H1 (cell line): Measurements from ENCODE around the gene ARHGAP27. TPM values are rescaled to one million over a fixed set of nuclear protein-coding genes. Genes with fewer than 3 reads are reported as not detected.

Experiments
- CTCF ChIA-PET: fragments of 300-600 bp; sonication (Branson Sonifier 250); formaldehyde crosslinking; loops from one replicate; lab custom pipeline; 2021; ENCODE audit not compliant: partially characterized antibody; lab: Charles Lee
- POLR2A ChIA-PET: fragments of 300-600 bp; sonication (Branson Sonifier 250); formaldehyde crosslinking; loops from one replicate; lab custom pipeline; 2021; ENCODE audit warnings: inconsistent platforms; ENCODE audit not compliant: partially characterized antibody; lab: Charles Lee
- DNase-seq, 2 experiments: peaks; one replicate each; pipeline versions ENCODE4 v3.0.0 to v3.0.0-alpha.2; 2010 to 2022; ENCODE audit warnings: low spot score in 2 of 2, low read depth in 1 of 2, mixed read lengths in 1 of 2
- FAIRE-seq: peaks from 2 replicates; lab custom pipeline; 2011; peaks lifted over from hg19 to GRCh38; lab: Jason Lieb, UNC
- H2AFZ ChIP-seq: 2 replicates; pipeline ENCODE4 v1.8.1; 2012; ENCODE audit warnings: low read length, inconsistent platforms
- H2AK5ac ChIP-seq: 2 replicates; pipeline ENCODE4 v1.6.1; 2013; ENCODE audit warnings: low read depth, low read length
- H2BK120ac ChIP-seq: replicated peaks from 2 replicates; pipeline ENCODE3; 2013; ENCODE audit warnings: low read depth, low read length, inconsistent platforms
- H2BK12ac ChIP-seq: 2 replicates; pipeline ENCODE4 v1.6.1; 2013; ENCODE audit warnings: low read depth, low read length
- H2BK15ac ChIP-seq: 2 replicates; pipeline ENCODE4 v1.6.1; 2013; ENCODE audit warnings: low read length
- H2BK20ac ChIP-seq: 2 replicates; pipeline ENCODE4 v1.6.1; 2013; ENCODE audit warnings: low read length
- H2BK5ac ChIP-seq: 2 replicates; pipeline ENCODE4 v1.6.1; 2013; ENCODE audit warnings: low read depth, low read length
- H3K14ac ChIP-seq: 2 replicates; pipeline ENCODE4 v1.6.1; 2013; ENCODE audit warnings: inconsistent platforms; ENCODE audit not compliant: insufficient read length
- H3K18ac ChIP-seq: 2 replicates; pipeline ENCODE4 v1.6.1; 2013; ENCODE audit warnings: low read length; ENCODE audit errors: extremely low read depth
- H3K23ac ChIP-seq: 2 replicates; pipeline ENCODE4 v1.6.1; 2013; ENCODE audit warnings: inconsistent platforms; ENCODE audit not compliant: insufficient read length
- H3K23me2 ChIP-seq: 2 replicates; pipeline ENCODE4 v1.6.1; 2013; ENCODE audit warnings: low read depth, low read length
- H3K27ac ChIP-seq: 2 replicates; pipeline ENCODE4 v1.6.1; 2011; ENCODE audit warnings: low read depth, low read length, inconsistent platforms
- H3K27me3 ChIP-seq, 4 experiments: replicated peaks in 1 of 4; 1 replicate in 1 of 4; 2 replicates in 3 of 4; pipeline versions ENCODE4 v1.6.1 to v1.8.1; 2011 to 2013; ENCODE audit warnings: low read length in 3 of 4, mild to moderate bottlenecking in 3 of 4, inconsistent platforms in 2 of 4, mixed read lengths in 2 of 4, moderate library complexity in 1 of 4; ENCODE audit not compliant: control insufficient read depth in 3 of 4, insufficient read depth in 3 of 4; ENCODE audit errors: extremely low read depth in 1 of 4
- H3K36me3 ChIP-seq, 4 experiments: 2 replicates each; pipeline versions ENCODE4 v1.6.1 to v1.8.1; 2011 to 2013; ENCODE audit warnings: mild to moderate bottlenecking in 4 of 4, low read length in 3 of 4, moderate library complexity in 2 of 4, control low read depth in 1 of 4, inconsistent platforms in 1 of 4; ENCODE audit not compliant: insufficient read depth in 4 of 4, control insufficient read depth in 2 of 4
- H3K4ac ChIP-seq: replicated peaks from 2 replicates; pipeline ENCODE3; 2013; ENCODE audit warnings: low read length, low read depth, mixed read lengths, inconsistent platforms; ENCODE audit not compliant: insufficient read length
- H3K4me1 ChIP-seq, 4 experiments: replicated peaks in 1 of 4; 1 replicate in 1 of 4; 2 replicates in 3 of 4; pipeline versions ENCODE4 v1.6.1 to v1.8.1; 2011 to 2013; ENCODE audit warnings: low read length in 3 of 4, inconsistent platforms in 2 of 4, mixed read lengths in 1 of 4; ENCODE audit not compliant: insufficient read depth in 4 of 4, control insufficient read depth in 3 of 4
- H3K4me2 ChIP-seq, 2 experiments: 2 replicates each; pipeline versions ENCODE4 v1.6.1 to v1.8.1; 2011 to 2013; ENCODE audit warnings: low read depth in 2 of 2, low read length in 2 of 2, control low read depth in 1 of 2, inconsistent platforms in 1 of 2, mild to moderate bottlenecking in 1 of 2; ENCODE audit not compliant: insufficient read depth in 1 of 2
- H3K4me3 ChIP-seq, 4 experiments: fragments of 200-600, 300-600 bp in 1 of 4; sonication (generic), shearing (Covaris generic), sonication (Bioruptor Twin) in 1 of 4; 2 replicates each; pipeline versions ENCODE4 v1.5.1 to v1.8.1; 2011 to 2016; ENCODE audit warnings: low read length in 4 of 4, low read depth in 3 of 4, control low read depth in 2 of 4, inconsistent platforms in 2 of 4, mild to moderate bottlenecking in 2 of 4, mixed read lengths in 1 of 4, moderate library complexity in 1 of 4; ENCODE audit not compliant: insufficient read depth in 2 of 4; ENCODE audit errors: extremely low read depth in 1 of 4
- H3K56ac ChIP-seq: replicated peaks from 2 replicates; pipeline ENCODE3; 2013; ENCODE audit warnings: low read depth, mild to moderate bottlenecking, mixed read lengths, low read length, inconsistent platforms; ENCODE audit not compliant: insufficient read length
- H3K79me1 ChIP-seq: 2 replicates; pipeline ENCODE4 v1.6.1; 2013; ENCODE audit warnings: low read depth, low read length, control low read depth
- H3K79me2 ChIP-seq, 2 experiments: 2 replicates each; pipeline versions ENCODE4 v1.6.1 to v1.8.1; 2012 to 2013; ENCODE audit warnings: low read length in 2 of 2, mild to moderate bottlenecking in 2 of 2, inconsistent platforms in 1 of 2; ENCODE audit not compliant: insufficient read depth in 2 of 2, control insufficient read depth in 1 of 2
- H3K9ac ChIP-seq, 4 experiments: replicated peaks in 1 of 4; 1 replicate in 1 of 4; 2 replicates in 3 of 4; pipeline versions ENCODE4 v1.6.1 to v1.8.1; 2011 to 2013; ENCODE audit warnings: low read depth in 3 of 4, low read length in 3 of 4, control low read depth in 2 of 4, mild to moderate bottlenecking in 2 of 4, moderate library complexity in 2 of 4, inconsistent platforms in 1 of 4; ENCODE audit errors: extremely low read depth in 1 of 4
- H3K9me3 ChIP-seq, 2 experiments: 2 replicates each; pipeline versions ENCODE4 v1.6.1 to v1.8.1; 2012 to 2013; ENCODE audit warnings: mild to moderate bottlenecking in 2 of 2, moderate library complexity in 2 of 2, control low read depth in 1 of 2, inconsistent platforms in 1 of 2, low read depth in 1 of 2, low read length in 1 of 2, mixed read lengths in 1 of 2; ENCODE audit not compliant: insufficient read depth in 2 of 2
- H4K20me1 ChIP-seq, 2 experiments: replicated peaks in 1 of 2; 2 replicates each; pipeline versions ENCODE3 to v1.8.1; 2011 to 2013; ENCODE audit warnings: inconsistent platforms in 2 of 2, low read length in 2 of 2, mild to moderate bottlenecking in 1 of 2; ENCODE audit not compliant: insufficient read depth in 2 of 2, control insufficient read depth in 1 of 2
- H4K5ac ChIP-seq: 2 replicates; pipeline ENCODE4 v1.6.1; 2013; ENCODE audit warnings: low read length, low read depth, mixed read lengths, inconsistent platforms; ENCODE audit not compliant: insufficient read length
- H4K8ac ChIP-seq: 2 replicates; pipeline ENCODE4 v1.8.0; 2013; ENCODE audit warnings: mild to moderate bottlenecking, moderate library complexity, low read length, inconsistent platforms; ENCODE audit not compliant: insufficient read depth; ENCODE audit errors: extremely low read depth
- H4K91ac ChIP-seq: replicated peaks from 2 replicates; pipeline ENCODE3; 2013; ENCODE audit warnings: low read length, mixed read lengths, inconsistent platforms; ENCODE audit not compliant: insufficient read length
- JUN ChIP-seq: IDR thresholded peaks from 2 replicates; pipeline ENCODE4 v1.6.1; 2011; ENCODE audit warnings: low read depth, mild to moderate bottlenecking, improper control_type of control experiment, low read length
- WGBS, 2 experiments: shearing (Covaris generic) in 1 of 2; methylation state at CpG; one replicate each; pipeline versions ENCODE4 v1.1.6 to v1.1.7; 2013 to 2015; ENCODE audit warnings: low lambda C conversion rate in 2 of 2, mixed read lengths in 2 of 2, inconsistent platforms in 1 of 2, low coverage in 1 of 2, missing lambda C conversion rate in 1 of 2; ENCODE audit not compliant: insufficient replicate concordance in 2 of 2, insufficient coverage in 1 of 2, insufficient read length in 1 of 2; ENCODE audit errors: extremely low coverage in 1 of 2, missing lambda C conversion rate in 1 of 2; 5-methylcytosine and 5-hydroxymethylcytosine counted together
- polyA plus RNA-seq, 7 experiments: library from polyadenylated mRNA; depleted of rRNA in 3 of 7; stranded (reverse) in 5 of 7; unstranded in 2 of 7; fragments of >200 nt in 5 of 7; fragments of 200-250 nt in 2 of 7; gene quantifications; 1 replicate in 5 of 7; 2 replicates in 1 of 7; 4 replicates in 1 of 7; pipeline versions ENCODE4 v1.2.1 to v1.2.3, GENCODE V29; 2011 to 2013; ENCODE audit warnings: missing spikeins in 2 of 7, mixed read lengths in 2 of 7
- total RNA-seq: library from RNA; stranded (reverse); fragmentation: NEBNext Ultra II Directional; extraction: Animal tissue kit (Norgen Biotek cat#: 25700); gene quantifications from 2 replicates; pipeline ENCODE4 v1.2.1, GENCODE V29; 2021

The ARHGAP27 gene
- total and polyA plus RNA-seq, 2 of the 8 experiments (the other 6 are each of a cell fraction or from before 2014, with no cell fraction given) = 11.6 to 13.1 TPM

DNA sequence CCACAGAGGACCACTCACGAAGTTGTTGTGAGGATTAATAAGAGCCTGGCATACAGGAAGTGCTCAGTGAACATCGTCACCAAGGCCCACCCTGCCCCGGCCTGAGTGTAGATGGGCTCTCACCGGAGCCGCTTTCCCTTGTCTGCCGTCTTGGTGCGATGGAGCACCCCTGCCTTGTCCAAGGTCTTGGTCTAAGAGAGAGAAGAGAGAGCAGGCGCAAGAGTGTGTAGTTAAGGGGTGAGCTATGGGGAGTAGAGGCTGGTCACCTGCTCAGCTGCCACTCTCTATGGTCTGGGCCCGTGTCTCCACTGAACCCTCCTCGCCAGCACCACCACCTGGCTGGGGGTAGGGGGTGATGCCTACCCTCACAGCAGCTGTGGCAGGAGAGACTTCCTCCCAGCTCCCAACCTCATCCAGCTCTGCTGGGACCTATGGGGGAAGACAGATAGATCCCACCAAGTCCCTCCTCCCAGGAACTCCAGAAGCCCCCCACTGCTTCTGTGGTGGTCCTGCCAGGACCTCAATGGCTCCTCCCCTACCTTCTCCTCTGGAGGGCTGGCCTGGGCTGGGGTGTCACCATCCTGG lies 28.7 kb downstream of the ARHGAP27 start:
- no peaks in the 10 kb centered on the region for H3K9me3 ChIP-seq
- H4K20me1 ChIP-seq = peaks cover 0 to 2% of the 10 kb centered on the region in 2 experiments
- H3K36me3 ChIP-seq = peaks cover 0 to 5% (median 0%) of the 10 kb centered on the region in 4 experiments; a peak in 2 of 8 replicates
- WGBS, 2 experiments = 91% methylated on average over 9 of the region's 10 CpGs; no CpG with 5 or more reads in 1 of the 2 experiments
- no peak overlapping the region; a peak in 1 of 4 replicates for H3K4me2 ChIP-seq
- no peaks in the 10 kb centered on the region for H3K79me1 ChIP-seq
- H4K8ac ChIP-seq = no peak overlapping the region; the same call in 1 of the 2 replicates
- DNase-seq (no peak), FAIRE-seq (no peak)
- no peak overlapping the region for H3K23ac ChIP-seq
- H2AFZ ChIP-seq = no peak overlapping the region
- no peak overlapping the region for H3K4me3 ChIP-seq
- H3K9ac ChIP-seq = no peak overlapping the region
- peaks cover 2% of the 10 kb centered on the region; the same call in 1 of the 2 replicates for H3K23me2 ChIP-seq
- H3K56ac ChIP-seq = no peak overlapping the region
- H2BK120ac ChIP-seq = no peak overlapping the region
- ChIA-PET POLR2A (interaction anchor here (0.6 kb wide), 1 partner anchor 107 kb away, joined by 3 read pairs; no protein-coding TSS in a partner anchor), CTCF (interaction anchor here (0.6 to 21.9 kb wide), 7 partner anchors 9 to 185 kb away, joined by 3 to 331 read pairs (median 4); partner anchors contain the start of gene ARHGAP27)
- H3K14ac ChIP-seq = no peak overlapping the region
- no peak overlapping the region for H3K18ac ChIP-seq
- H2AK5ac ChIP-seq = no peak overlapping the region
- no peaks in the 10 kb centered on the region for H3K79me2 ChIP-seq
- H2BK12ac ChIP-seq = no peak overlapping the region
- no peak overlapping the region for H3K27ac ChIP-seq
- peaks cover 0 to 16% (median 6%) of the 10 kb centered on the region in 4 experiments; a peak in 6 of 7 replicates for H3K4me1 ChIP-seq
- no peak overlapping the region for H2BK20ac ChIP-seq
- no peak overlapping the region for H4K5ac ChIP-seq
- H2BK5ac ChIP-seq = no peak overlapping the region
- no peak overlapping the region for H4K91ac ChIP-seq
- H2BK15ac ChIP-seq = no peak overlapping the region
- H3K27me3 ChIP-seq = no peaks in the 10 kb centered on the region
- H3K4ac ChIP-seq = no peak overlapping the region
- TF ChIP-seq JUN = no peak
